Glutamatergic neuron (in vitro differentiated cells): ENCODE results near the gene CAV1. TPM values are rescaled to one million over a fixed set of nuclear protein-coding genes. Genes with fewer than 3 reads are reported as not detected.

ENCODE experiments used
- DNase-seq: peaks from one replicate; pipeline ENCODE4 v3.0.0; 2022
- H3K27ac Mint-ChIP-seq: one replicate; pipeline ENCODE4 v1.8.0; 2020; ENCODE audit warnings: mild to moderate bottlenecking, mixed read lengths, inconsistent platforms; ENCODE audit not compliant: unreplicated experiment
- H3K27me3 Mint-ChIP-seq: one replicate; pipeline ENCODE4 v1.8.0; 2020; ENCODE audit warnings: mild to moderate bottlenecking, moderate library complexity, mixed read lengths, inconsistent platforms; ENCODE audit not compliant: unreplicated experiment
- H3K36me3 Mint-ChIP-seq: one replicate; pipeline ENCODE4 v1.8.0; 2020; ENCODE audit warnings: mild to moderate bottlenecking, mixed read lengths, inconsistent platforms; ENCODE audit not compliant: unreplicated experiment
- H3K4me1 Mint-ChIP-seq: one replicate; pipeline ENCODE4 v1.8.0; 2020; ENCODE audit warnings: mild to moderate bottlenecking, low read depth, mixed read lengths, inconsistent platforms; ENCODE audit not compliant: unreplicated experiment
- H3K4me3 Mint-ChIP-seq: one replicate; pipeline ENCODE4 v1.8.0; 2020; ENCODE audit warnings: mild to moderate bottlenecking, mixed read lengths, inconsistent platforms; ENCODE audit not compliant: unreplicated experiment
- H3K9me3 Mint-ChIP-seq: one replicate; pipeline ENCODE4 v1.8.0; 2020; ENCODE audit warnings: mild to moderate bottlenecking, moderate library complexity, mixed read lengths, inconsistent platforms; ENCODE audit not compliant: unreplicated experiment
- total RNA-seq: library from RNA; stranded (reverse); fragmentation: NEBNext Ultra II Directional; extraction: Animal tissue kit (Norgen Biotek cat#: 25700); gene quantifications from one replicate; pipeline ENCODE4 v1.2.1, GENCODE V29; 2021; ENCODE audit not compliant: unreplicated experiment
- TF ChIP-seq, protein P1 (sequence below): fragments of 200-600 bp; sonication (generic); IDR thresholded peaks from one replicate; pipeline ENCODE4 v1.5.0; 2021; ENCODE audit not compliant: partially characterized antibody, unreplicated experiment

CAV1 gene
- total RNA-seq, 1 donor from 2014 or later, result 0.78 TPM

GRCh38 chr7:116500078-116500853 lies 24.6 kb upstream of the CAV1 start:
- H3K27ac Mint-ChIP-seq, result no peak overlapping the region
- H3K27me3 Mint-ChIP-seq, result no peaks in the 10 kb centered on the region
- DNase-seq, result peak; percentile 17
- H3K4me3 Mint-ChIP-seq, result peak overlapping the region; percentile 88
- H3K9me3 Mint-ChIP-seq, result no peaks in the 10 kb centered on the region
- TF ChIP-seq, protein P1, sequence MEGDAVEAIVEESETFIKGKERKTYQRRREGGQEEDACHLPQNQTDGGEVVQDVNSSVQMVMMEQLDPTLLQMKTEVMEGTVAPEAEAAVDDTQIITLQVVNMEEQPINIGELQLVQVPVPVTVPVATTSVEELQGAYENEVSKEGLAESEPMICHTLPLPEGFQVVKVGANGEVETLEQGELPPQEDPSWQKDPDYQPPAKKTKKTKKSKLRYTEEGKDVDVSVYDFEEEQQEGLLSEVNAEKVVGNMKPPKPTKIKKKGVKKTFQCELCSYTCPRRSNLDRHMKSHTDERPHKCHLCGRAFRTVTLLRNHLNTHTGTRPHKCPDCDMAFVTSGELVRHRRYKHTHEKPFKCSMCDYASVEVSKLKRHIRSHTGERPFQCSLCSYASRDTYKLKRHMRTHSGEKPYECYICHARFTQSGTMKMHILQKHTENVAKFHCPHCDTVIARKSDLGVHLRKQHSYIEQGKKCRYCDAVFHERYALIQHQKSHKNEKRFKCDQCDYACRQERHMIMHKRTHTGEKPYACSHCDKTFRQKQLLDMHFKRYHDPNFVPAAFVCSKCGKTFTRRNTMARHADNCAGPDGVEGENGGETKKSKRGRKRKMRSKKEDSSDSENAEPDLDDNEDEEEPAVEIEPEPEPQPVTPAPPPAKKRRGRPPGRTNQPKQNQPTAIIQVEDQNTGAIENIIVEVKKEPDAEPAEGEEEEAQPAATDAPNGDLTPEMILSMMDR, result no peak
- H3K4me1 Mint-ChIP-seq, result peaks cover 7% of the 10 kb centered on the region
- H3K36me3 Mint-ChIP-seq, result no peaks in the 10 kb centered on the region

DNA sequence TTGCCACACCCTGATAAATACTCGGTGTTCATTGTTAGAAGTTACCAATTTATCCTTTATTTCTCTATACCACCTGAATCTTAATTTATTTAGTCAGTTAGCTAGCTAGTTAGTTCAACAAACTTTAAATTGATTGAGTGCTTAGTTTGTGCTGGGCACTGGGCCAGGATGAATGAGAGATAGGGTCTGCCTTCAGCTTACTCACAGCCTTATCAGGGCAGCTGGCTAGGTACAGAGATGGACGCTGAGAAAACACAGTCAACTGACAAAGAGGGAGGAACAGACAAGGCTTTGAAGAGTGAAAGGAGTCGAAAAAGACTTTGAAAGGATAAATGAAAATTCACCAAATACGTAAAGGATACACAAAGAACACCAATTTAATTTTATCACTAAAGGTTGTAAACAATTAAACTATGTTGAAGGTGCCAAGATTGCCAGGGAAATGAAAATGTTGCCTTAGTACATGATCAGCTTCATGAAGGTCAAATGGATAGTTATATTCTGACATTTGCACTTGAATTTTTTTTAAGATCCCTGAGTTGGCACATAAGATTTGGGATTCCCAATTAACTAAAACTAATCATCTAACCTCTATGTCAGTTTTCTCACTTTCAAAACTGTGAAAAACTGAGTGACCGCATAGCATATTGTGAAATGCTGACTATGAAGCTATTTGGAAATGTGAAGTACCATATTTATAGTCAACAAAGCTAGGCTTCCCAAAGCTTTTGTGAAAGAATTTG lies 23.2 kb upstream of the CAV1 start:
- no peak overlapping the region for H3K4me3 Mint-ChIP-seq
- TF ChIP-seq, protein P1, result no peak

GRCh38 chr7:116502201-116503096 lies 22.4 kb upstream of the CAV1 start:
- Mint-ChIP-seq H3K27me3 (no peaks in the 10 kb centered on the region), H3K4me1 (peaks cover 13% of the 10 kb centered on the region), H3K36me3 (no peaks in the 10 kb centered on the region), H3K9me3 (no peaks in the 10 kb centered on the region), H3K4me3 (no peak overlapping the region), H3K27ac (no peak overlapping the region)
- TF ChIP-seq, protein P1, result no peak
- no peak for DNase-seq

More for the DNA sequence above, 23.2 kb upstream of the CAV1 start:
- H3K27ac Mint-ChIP-seq, result no peak overlapping the region
- no peaks in the 10 kb centered on the region for H3K27me3 Mint-ChIP-seq
- peaks cover 13% of the 10 kb centered on the region for H3K4me1 Mint-ChIP-seq
- DNase-seq, result no peak
- no peaks in the 10 kb centered on the region for H3K36me3 Mint-ChIP-seq
- no peaks in the 10 kb centered on the region for H3K9me3 Mint-ChIP-seq

DNA sequence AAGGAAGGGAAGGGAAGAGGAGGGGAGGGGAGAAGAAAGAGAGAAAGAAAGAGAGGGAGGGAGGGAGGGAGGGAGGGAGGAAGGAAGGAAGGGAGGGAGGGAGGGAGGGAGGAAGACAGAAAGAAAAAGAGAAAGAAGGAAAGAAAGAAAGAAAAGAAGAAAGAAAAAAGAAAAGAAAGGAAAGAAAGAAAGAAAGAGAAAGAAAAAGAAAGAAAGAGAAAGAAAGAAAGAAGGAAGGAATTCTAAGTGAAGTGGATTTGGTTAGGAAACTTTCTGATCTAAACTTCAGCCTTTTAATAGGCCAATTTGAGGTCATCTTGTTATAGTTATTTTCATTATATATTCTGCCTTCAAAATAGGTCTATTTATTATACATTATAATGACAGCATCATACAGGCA lies 21.0 kb upstream of the CAV1 start:
- H3K9me3 Mint-ChIP-seq, result no peaks in the 10 kb centered on the region
- H3K27me3 Mint-ChIP-seq, result no peaks in the 10 kb centered on the region
- no peak overlapping the region for H3K4me3 Mint-ChIP-seq
- no peaks in the 10 kb centered on the region for H3K36me3 Mint-ChIP-seq
- H3K27ac Mint-ChIP-seq, result no peak overlapping the region
- no peak for DNase-seq
- TF ChIP-seq, protein P1, result no peak
- peaks cover 13% of the 10 kb centered on the region for H3K4me1 Mint-ChIP-seq
